ENCODE results near the gene RIOK2.
"Not testable (repeated sequence)": the region's sequence is repeated elsewhere in the genome, so short reads cannot be mapped to it uniquely, and the experiment has no call there.

RIOK2 gene

GRCh38 chr5:97183100-97183929, at the start of gene RIOK2:
RIOK2 (minus strand) TSS chr5:97183247; CDS start chr5:97183191, 56 bp downstream.
- DNase-seq (ENCODE audit: low spot score in 2 of 2): peak; percentile 76 to 96
- Mint-ChIP-seq H3K4me1 (peaks cover 45% of the 10 kb centered on the region), H3K4me3 (peak within 1 kb of the TSS; percentile 77), H3K27ac (peak within 1 kb of the TSS; percentile 100), H3K9me3 (no peaks in the 10 kb centered on the region), H3K36me3 (peaks cover 43% of the 10 kb centered on the region)
- peak; percentile 94 for ATAC-seq

GRCh38 chr5:97231025-97231636, 48.1 kb upstream of the RIOK2 start:
- no peaks in the 10 kb centered on the region for H3K36me3 Mint-ChIP-seq
- peaks cover 5% of the 10 kb centered on the region for H3K9me3 Mint-ChIP-seq
- peak; percentile 75 for ATAC-seq
- no peak overlapping the region for H3K27ac Mint-ChIP-seq
- no peak for DNase-seq (ENCODE audit: low spot score in 2 of 2)
- no peaks in the 10 kb centered on the region for H3K4me1 Mint-ChIP-seq
- H3K4me3 Mint-ChIP-seq: no peak overlapping the region

- H3K27ac Mint-ChIP-seq: no peak overlapping the region
- peaks cover under 1% of the 10 kb centered on the region for H3K9me3 Mint-ChIP-seq
- H3K4me1 Mint-ChIP-seq: no peaks in the 10 kb centered on the region
- DNase-seq (ENCODE audit: low spot score in 2 of 2) (no peak), ATAC-seq (no peak)
- H3K36me3 Mint-ChIP-seq: no peaks in the 10 kb centered on the region
- no peak overlapping the region for H3K4me3 Mint-ChIP-seq
Observed at GRCh38 chr5:97229688-97230285, 46.7 kb upstream of the RIOK2 start.

- ATAC-seq (no peak), DNase-seq (ENCODE audit: low spot score in 2 of 2) (no peak)
- Mint-ChIP-seq H3K4me1 (no peaks in the 10 kb centered on the region), H3K27ac (no peak overlapping the region), H3K9me3 (no peaks in the 10 kb centered on the region), H3K36me3 (no peaks in the 10 kb centered on the region), H3K4me3 (no peak overlapping the region)
Observed at GRCh38 chr5:97229196-97229595, 46.1 kb upstream of the RIOK2 start.

GRCh38 chr5:97225222-97225621, 42.2 kb upstream of the RIOK2 start:
- ATAC-seq (no peak), DNase-seq (ENCODE audit: low spot score in 2 of 2) (no peak)
- H3K36me3 Mint-ChIP-seq: no peaks in the 10 kb centered on the region
- H3K4me1 Mint-ChIP-seq: no peaks in the 10 kb centered on the region
- no peak overlapping the region for H3K27ac Mint-ChIP-seq
- no peaks in the 10 kb centered on the region for H3K9me3 Mint-ChIP-seq
- no peak overlapping the region for H3K4me3 Mint-ChIP-seq

GRCh38 chr5:97224112-97224750, 41.2 kb upstream of the RIOK2 start:
- Mint-ChIP-seq H3K4me1 (no peaks in the 10 kb centered on the region), H3K4me3 (no peak overlapping the region), H3K27ac (no peak overlapping the region), H3K9me3 (no peaks in the 10 kb centered on the region), H3K36me3 (no peaks in the 10 kb centered on the region)
- no peak for ATAC-seq
- no peak for DNase-seq (ENCODE audit: low spot score in 2 of 2)

- ATAC-seq (no peak), DNase-seq (ENCODE audit: low spot score in 2 of 2) (no peak)
- no peaks in the 10 kb centered on the region for H3K4me1 Mint-ChIP-seq
- H3K4me3 Mint-ChIP-seq: no peak overlapping the region
- H3K27ac Mint-ChIP-seq: no peak overlapping the region
- H3K36me3 Mint-ChIP-seq: no peaks in the 10 kb centered on the region
- H3K9me3 Mint-ChIP-seq: no peaks in the 10 kb centered on the region
Observed at GRCh38 chr5:97223596-97223995, 40.5 kb upstream of the RIOK2 start.

- H3K4me3 Mint-ChIP-seq: no peak overlapping the region
- H3K36me3 Mint-ChIP-seq: no peaks in the 10 kb centered on the region
- DNase-seq (ENCODE audit: low spot score in 2 of 2) (no peak), ATAC-seq (no peak)
- H3K4me1 Mint-ChIP-seq: no peaks in the 10 kb centered on the region
- H3K27ac Mint-ChIP-seq: no peak overlapping the region
- H3K9me3 Mint-ChIP-seq: peaks cover 8% of the 10 kb centered on the region
Observed at GRCh38 chr5:97209343-97209742, 26.3 kb upstream of the RIOK2 start.

GRCh38 chr5:97208714-97209113, 25.7 kb upstream of the RIOK2 start:
- Mint-ChIP-seq H3K4me1 (no peaks in the 10 kb centered on the region), H3K27ac (no peak overlapping the region), H3K4me3 (no peak overlapping the region), H3K9me3 (peaks cover 4% of the 10 kb centered on the region), H3K36me3 (no peaks in the 10 kb centered on the region)
- DNase-seq (ENCODE audit: low spot score in 2 of 2): no peak
- no peak for ATAC-seq

GRCh38 chr5:97208184-97208713, 25.2 kb upstream of the RIOK2 start:
- Mint-ChIP-seq H3K4me1 (no peaks in the 10 kb centered on the region), H3K36me3 (no peaks in the 10 kb centered on the region), H3K9me3 (peaks cover 3% of the 10 kb centered on the region), H3K27ac (no peak overlapping the region), H3K4me3 (no peak overlapping the region)
- DNase-seq (ENCODE audit: low spot score in 2 of 2): no peak
- no peak for ATAC-seq

- no peak overlapping the region for H3K27ac Mint-ChIP-seq
- peaks cover 12% of the 10 kb centered on the region for H3K9me3 Mint-ChIP-seq
- no peak for ATAC-seq
- peaks cover 5% of the 10 kb centered on the region for H3K4me1 Mint-ChIP-seq
- no peak overlapping the region for H3K4me3 Mint-ChIP-seq
- H3K36me3 Mint-ChIP-seq: no peaks in the 10 kb centered on the region
- DNase-seq (ENCODE audit: low spot score in 2 of 2): no peak
Observed at GRCh38 chr5:97194366-97194765, 11.3 kb upstream of the RIOK2 start.

GRCh38 chr5:97193355-97193688, 10.3 kb upstream of the RIOK2 start:
- no peaks in the 10 kb centered on the region for H3K36me3 Mint-ChIP-seq
- H3K9me3 Mint-ChIP-seq: peaks cover 12% of the 10 kb centered on the region
- H3K27ac Mint-ChIP-seq: no peak overlapping the region
- peaks cover 5% of the 10 kb centered on the region for H3K4me1 Mint-ChIP-seq
- ATAC-seq (no peak), DNase-seq (ENCODE audit: low spot score in 2 of 2) (no peak)
- H3K4me3 Mint-ChIP-seq: no peak overlapping the region

- no peaks in the 10 kb centered on the region for H3K36me3 Mint-ChIP-seq
- H3K4me3 Mint-ChIP-seq: no peak overlapping the region
- H3K9me3 Mint-ChIP-seq: peaks cover 12% of the 10 kb centered on the region
- ATAC-seq: peak; percentile 26
- no peak overlapping the region for H3K27ac Mint-ChIP-seq
- no peak for DNase-seq (ENCODE audit: low spot score in 2 of 2)
- peaks cover 5% of the 10 kb centered on the region for H3K4me1 Mint-ChIP-seq
Observed at GRCh38 chr5:97192580-97193354, 9.7 kb upstream of the RIOK2 start.

- Mint-ChIP-seq H3K27ac (no peak overlapping the region), H3K4me1 (peaks cover 5% of the 10 kb centered on the region), H3K4me3 (no peak overlapping the region), H3K9me3 (peaks cover 12% of the 10 kb centered on the region), H3K36me3 (no peaks in the 10 kb centered on the region)
- ATAC-seq (no peak), DNase-seq (ENCODE audit: low spot score in 2 of 2) (no peak)
Observed at GRCh38 chr5:97191893-97192292, 8.8 kb upstream of the RIOK2 start.

GRCh38 chr5:97189523-97189922, 6.5 kb upstream of the RIOK2 start:
- H3K9me3 Mint-ChIP-seq: peaks cover 12% of the 10 kb centered on the region
- not testable (repeated sequence) for ATAC-seq; H3K36me3 Mint-ChIP-seq; H3K4me1 Mint-ChIP-seq; H3K27ac Mint-ChIP-seq; H3K4me3 Mint-ChIP-seq; DNase-seq (ENCODE audit: low spot score in 2 of 2)
